ENCODE data around the gene SORBS1. TPM values are rescaled to one million over a fixed set of nuclear protein-coding genes. Genes with fewer than 3 reads are reported as not detected.

The SORBS1 gene
- total RNA-seq, 1 donor from 2014 or later = 854 TPM

GRCh38 chr10:95517536-95518454 is 43.4 kb downstream of the SORBS1 start:
- DNase-seq (ENCODE audit: low spot score) = no peak

DNA sequence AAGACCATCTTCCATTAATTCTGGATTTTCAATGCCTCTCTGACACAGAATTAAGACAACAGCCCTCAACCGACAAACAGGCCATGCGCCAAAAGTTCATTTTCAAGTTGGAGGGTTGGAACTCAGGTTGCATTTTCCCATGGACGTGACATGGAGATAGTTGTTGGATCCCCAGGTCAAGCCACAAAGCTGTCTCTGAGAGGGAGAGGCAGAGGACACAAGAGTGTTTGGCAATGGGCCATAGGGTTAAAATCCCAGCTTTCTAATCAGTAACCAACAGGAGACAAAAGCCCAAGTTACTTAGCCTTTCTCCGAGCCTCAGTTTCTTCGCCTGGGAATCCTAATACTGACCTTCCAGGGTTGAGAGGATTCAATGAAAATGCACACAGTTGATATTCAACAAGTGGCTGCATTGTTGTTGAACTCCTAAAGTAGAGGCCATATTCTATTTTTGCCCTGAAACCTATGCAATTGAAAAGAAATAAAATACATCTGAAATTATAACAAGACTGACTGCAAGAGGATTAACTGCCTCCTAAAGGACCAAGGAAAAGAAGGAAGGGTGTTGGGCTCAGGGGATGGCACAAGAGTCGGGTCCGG is 44.3 kb downstream of the SORBS1 start:
- DNase-seq (ENCODE audit: low spot score) = no peak

- no peak for DNase-seq (ENCODE audit: low spot score)
These were observed 47.2 kb downstream of the SORBS1 start for GRCh38 chr10:95513941-95514392.

DNA sequence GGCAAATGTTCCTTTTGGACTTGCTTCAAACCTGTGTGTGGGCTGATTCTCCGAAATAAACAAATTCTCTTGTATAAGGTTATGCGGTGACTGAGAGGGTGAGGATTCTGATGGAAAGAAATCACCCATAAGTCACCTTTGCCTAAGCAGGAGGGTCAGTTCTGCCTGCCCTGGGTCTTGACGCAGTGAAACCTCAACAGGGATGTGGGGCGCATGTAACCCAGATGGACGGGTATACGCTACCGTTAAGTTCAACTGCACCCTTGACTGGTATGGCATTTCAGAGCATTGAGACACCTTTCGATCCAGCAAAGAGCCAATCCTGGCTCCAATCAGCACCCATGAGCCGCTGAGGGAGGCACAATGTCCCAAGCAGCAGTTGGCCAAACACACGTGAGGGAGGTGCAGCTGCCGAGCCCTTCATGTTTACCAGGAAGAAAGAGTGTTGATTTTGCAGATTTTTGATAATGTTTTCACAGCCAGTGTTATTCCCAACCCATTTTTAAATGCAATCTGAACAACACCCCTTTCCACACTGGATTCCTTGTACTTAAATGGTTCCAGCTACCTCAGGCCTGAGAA is 48.1 kb downstream of the SORBS1 start:
- DNase-seq (ENCODE audit: low spot score) = no peak

- no peak for DNase-seq (ENCODE audit: low spot score)
These were observed 49.9 kb downstream of the SORBS1 start for GRCh38 chr10:95511314-95511713.

GRCh38 chr10:95509251-95509650 is 51.9 kb downstream of the SORBS1 start:
- no peak for DNase-seq (ENCODE audit: low spot score)

- DNase-seq (ENCODE audit: low spot score) = no peak
These were observed 52.4 kb downstream of the SORBS1 start for GRCh38 chr10:95508730-95509129.

DNA sequence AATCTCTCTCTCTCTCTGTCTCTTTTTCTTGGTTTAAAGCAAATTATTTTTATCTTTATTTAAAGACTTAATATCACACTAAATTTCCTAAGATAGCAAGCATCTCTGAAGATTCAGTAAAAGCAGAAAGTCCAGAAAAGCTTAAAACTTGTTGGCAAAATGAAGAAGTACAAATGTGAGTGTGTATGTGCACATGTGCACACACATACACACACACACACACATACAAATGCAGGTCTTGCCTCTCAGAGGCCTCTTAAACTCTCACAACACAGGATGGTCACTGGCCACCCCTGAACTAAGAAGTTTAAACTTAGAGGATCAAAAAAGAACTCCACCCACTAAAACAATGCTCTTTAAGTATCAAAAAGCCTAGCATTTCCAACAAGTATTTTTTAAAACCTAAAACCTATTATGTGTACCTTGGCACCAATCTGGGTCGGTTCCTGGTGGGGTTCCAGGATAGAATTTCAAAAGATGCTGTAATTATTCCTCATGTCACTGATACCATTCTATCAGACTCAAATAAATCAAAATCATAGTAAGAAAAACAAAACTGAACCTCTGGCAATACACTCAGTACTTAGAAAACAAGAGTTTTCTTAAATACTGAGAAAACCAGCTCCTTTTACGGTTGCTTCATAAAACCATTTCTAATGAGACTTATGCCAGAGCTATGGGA is 55.0 kb downstream of the SORBS1 start:
- no peak for DNase-seq (ENCODE audit: low spot score)

DNA sequence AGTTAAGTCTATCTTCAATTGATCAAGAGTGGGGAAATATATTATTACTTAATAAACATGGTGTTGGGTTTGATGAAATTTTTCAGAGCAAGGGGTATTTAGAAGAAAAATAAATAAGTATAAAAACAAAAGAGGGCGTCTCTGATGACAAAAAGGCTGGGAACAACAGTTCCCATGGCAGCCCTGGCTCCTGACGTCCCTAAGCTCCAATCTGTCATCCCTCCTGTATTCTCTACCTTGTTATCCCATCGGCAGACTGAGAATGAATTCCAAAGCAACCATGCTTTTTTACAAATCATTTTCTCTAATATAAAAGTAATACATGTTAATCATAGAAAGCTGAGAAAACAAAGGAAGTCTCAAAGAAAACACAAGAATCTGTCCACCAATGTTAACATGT is 55.5 kb downstream of the SORBS1 start:
- no peak for DNase-seq (ENCODE audit: low spot score)

GRCh38 chr10:95505084-95505610 is 56.0 kb downstream of the SORBS1 start:
- no peak for DNase-seq (ENCODE audit: low spot score)

DNA sequence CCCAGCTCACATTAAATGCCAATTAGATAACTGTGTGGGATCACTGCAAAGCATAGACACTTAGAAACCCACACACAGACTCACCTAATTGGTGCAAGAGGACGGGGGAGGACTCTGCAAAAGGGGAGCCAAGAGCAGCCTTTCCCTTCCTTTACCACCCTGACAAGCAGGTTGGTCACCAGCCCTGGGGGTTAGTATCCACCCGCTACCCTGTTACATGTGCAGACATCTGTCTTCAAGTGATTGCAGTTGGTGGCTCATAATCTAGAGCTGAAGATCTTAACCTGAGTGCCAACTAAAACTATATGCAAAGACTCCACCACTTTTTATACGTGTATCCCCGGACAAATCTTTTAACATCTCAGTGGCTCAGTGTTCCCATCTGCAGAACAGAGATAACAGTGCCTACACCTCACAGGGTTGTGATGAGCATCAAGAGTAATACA is 56.9 kb downstream of the SORBS1 start:
- no peak for DNase-seq (ENCODE audit: low spot score)

GRCh38 chr10:95503526-95503925 is 57.6 kb downstream of the SORBS1 start:
- DNase-seq (ENCODE audit: low spot score) = no peak

GRCh38 chr10:95503001-95503400 is 58.2 kb downstream of the SORBS1 start:
- DNase-seq (ENCODE audit: low spot score) = no peak

GRCh38 chr10:95502377-95502776 is 58.8 kb downstream of the SORBS1 start:
- no peak for DNase-seq (ENCODE audit: low spot score)

DNA sequence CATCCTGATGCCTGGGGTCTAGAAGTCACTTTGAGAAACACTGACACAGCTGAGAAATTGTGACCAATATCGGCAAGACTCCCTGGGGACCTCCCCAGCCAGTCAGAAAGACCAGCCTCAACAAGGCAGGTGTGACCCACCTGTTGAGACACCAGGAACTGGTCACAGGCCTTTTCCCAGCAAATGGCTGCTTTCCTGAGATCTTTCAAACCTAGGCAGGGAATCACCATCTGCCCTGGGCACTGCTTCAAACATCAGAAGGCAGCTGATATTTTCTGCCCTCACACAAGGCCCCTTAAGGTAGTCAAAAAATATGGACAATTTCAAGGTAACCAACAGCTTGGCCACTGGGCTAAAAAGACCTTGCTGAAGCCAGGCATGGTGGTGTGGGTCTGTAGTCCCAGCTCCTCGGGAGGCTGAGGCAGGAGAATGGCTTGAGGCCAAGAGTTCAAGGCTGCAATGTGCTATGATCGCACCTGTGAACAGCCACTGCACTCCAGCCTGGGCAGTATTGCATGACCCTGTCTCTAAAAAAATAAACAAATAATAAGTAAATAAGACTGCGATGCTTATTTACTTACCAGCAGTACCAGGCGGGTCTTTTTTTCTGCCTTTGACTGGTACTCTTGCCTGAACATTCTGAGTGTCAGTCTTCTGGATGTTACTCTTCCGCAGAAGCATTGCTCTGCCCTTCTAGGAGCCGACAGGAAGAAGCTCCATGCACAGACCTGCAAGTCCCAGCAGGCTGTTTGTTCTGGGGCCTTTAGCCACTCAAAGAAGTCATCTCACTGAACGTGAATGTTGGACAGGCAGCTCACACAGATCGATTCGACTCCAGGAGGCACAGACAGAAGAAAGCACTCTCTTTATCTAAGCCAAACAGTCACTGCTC is 59.7 kb downstream of the SORBS1 start:
- no peak for DNase-seq (ENCODE audit: low spot score)

GRCh38 chr10:95500649-95501048 is 60.5 kb downstream of the SORBS1 start:
- no peak for DNase-seq (ENCODE audit: low spot score)

- no peak for DNase-seq (ENCODE audit: low spot score)
These were observed 61.1 kb downstream of the SORBS1 start for GRCh38 chr10:95500097-95500496.

GRCh38 chr10:95499482-95499989 is 61.6 kb downstream of the SORBS1 start:
- DNase-seq (ENCODE audit: low spot score) = no peak

GRCh38 chr10:95496951-95497350 is 64.2 kb downstream of the SORBS1 start:
- DNase-seq (ENCODE audit: low spot score) = no peak
